Keratinocyte (primary cell): ENCODE data around the gene UCKL1. TPM values are rescaled to one million over a fixed set of nuclear protein-coding genes. Genes with fewer than 3 reads are reported as not detected.

ENCODE experiments used
- DNase-seq: peaks from one replicate; pipeline ENCODE4 v3.0.0-alpha.2; 2011; ENCODE audit warnings: low read depth, missing footprints, low spot score
- FAIRE-seq: peaks from 2 replicates; lab custom pipeline; 2011; peaks lifted over from hg19 to GRCh38; lab: Jason Lieb, UNC
- H2AFZ ChIP-seq: 2 replicates; pipeline ENCODE4 v1.6.0; 2012; ENCODE audit warnings: low read length, control low read depth, inconsistent platforms; ENCODE audit not compliant: control insufficient read depth
- H3K27ac ChIP-seq: 2 replicates; pipeline ENCODE4 v1.5.1; 2011; ENCODE audit warnings: low read length; ENCODE audit not compliant: control insufficient read depth, insufficient read depth
- H3K27me3 ChIP-seq: 3 replicates; pipeline ENCODE4 v1.6.0; 2011; ENCODE audit warnings: low read length; ENCODE audit not compliant: control insufficient read depth, insufficient read depth; ENCODE audit errors: extremely low read depth
- H3K36me3 ChIP-seq, 2 experiments: 2 replicates in 1 of 2; 3 replicates in 1 of 2; pipeline ENCODE4 v1.5.1; 2011; ENCODE audit warnings: low read length in 2 of 2, mild to moderate bottlenecking in 1 of 2; ENCODE audit not compliant: control insufficient read depth in 2 of 2, insufficient read depth in 2 of 2; ENCODE audit errors: extremely low read depth in 1 of 2
- H3K4me1 ChIP-seq: 3 replicates; pipeline ENCODE4 v1.5.1; 2011; ENCODE audit warnings: low read length; ENCODE audit not compliant: control insufficient read depth, insufficient read depth; ENCODE audit errors: extremely low read depth
- H3K4me2 ChIP-seq: 3 replicates; pipeline ENCODE4 v1.6.0; 2011; ENCODE audit warnings: low read depth, low read length; ENCODE audit not compliant: control insufficient read depth, insufficient read depth; ENCODE audit errors: extremely low read depth
- H3K4me3 ChIP-seq, 3 experiments: fragments of 200-600 bp in 1 of 3; sonication (generic) in 1 of 3; 2 replicates in 2 of 3; 3 replicates in 1 of 3; pipeline ENCODE4 v1.5.1; 2011 to 2016; ENCODE audit warnings: low read length in 3 of 3, mild to moderate bottlenecking in 3 of 3, control low read depth in 2 of 3, inconsistent platforms in 1 of 3, low read depth in 1 of 3, mixed read lengths in 1 of 3, mixed run types in 1 of 3, moderate library complexity in 1 of 3; ENCODE audit not compliant: control insufficient read depth in 2 of 3, insufficient read depth in 2 of 3; ENCODE audit errors: extremely low read depth in 1 of 3
- H3K79me2 ChIP-seq: 2 replicates; pipeline ENCODE4 v1.6.0; 2012; ENCODE audit warnings: low read length; ENCODE audit not compliant: control insufficient read depth, insufficient read depth
- H3K9ac ChIP-seq: 3 replicates; pipeline ENCODE4 v1.6.0; 2011; ENCODE audit warnings: low read length; ENCODE audit not compliant: control insufficient read depth, insufficient read depth; ENCODE audit errors: extremely low read depth
- H3K9me1 ChIP-seq: 3 replicates; pipeline ENCODE4 v1.6.0; 2011; ENCODE audit warnings: low read length; ENCODE audit not compliant: control insufficient read depth, insufficient read depth; ENCODE audit errors: extremely low read depth
- H3K9me3 ChIP-seq: 2 replicates; pipeline ENCODE4 v1.5.1; 2012; ENCODE audit warnings: low read depth, low read length; ENCODE audit not compliant: control insufficient read depth
- H4K20me1 ChIP-seq: 3 replicates; pipeline ENCODE4 v1.6.0; 2011; ENCODE audit warnings: low read length; ENCODE audit not compliant: control insufficient read depth, insufficient read depth; ENCODE audit errors: extremely low read depth
- CTCF ChIP-seq, 3 experiments: IDR thresholded peaks in 1 of 3; conservative IDR thresholded peaks in 1 of 3; optimal IDR thresholded peaks in 1 of 3; 2 replicates in 2 of 3; 3 replicates in 1 of 3; pipeline versions ENCODE3 to v1.5.1; 2011; ENCODE audit warnings: low read length in 3 of 3, mild to moderate bottlenecking in 3 of 3, moderate library complexity in 2 of 3, control low read depth in 1 of 3, inconsistent platforms in 1 of 3; ENCODE audit not compliant: insufficient read depth in 2 of 3; ENCODE audit errors: extremely low read depth in 1 of 3
- EZH2 ChIP-seq: IDR thresholded peaks from one replicate; pipeline ENCODE4 v1.6.1; 2012; ENCODE audit warnings: inconsistent platforms, mild to moderate bottlenecking, low read length, moderate library complexity
- dilution Hi-C: fragments of 300-500 bp; cut with MboI; formaldehyde crosslinking; loops from one replicate; pipeline ENCODE4 v1.7.0; 2020; ENCODE audit warnings: low sequenced_read_pairs; ENCODE audit not compliant: extremely low pct_ligation_motif_present
- polyA plus RNA-seq, 5 experiments: library from polyadenylated mRNA; depleted of rRNA in 3 of 5; stranded (reverse) in 3 of 5; stranded (forward) in 1 of 5; unstranded in 1 of 5; fragments of >200 nt; gene quantifications; 1 replicate in 1 of 5; 2 replicates in 3 of 5; 3 replicates in 1 of 5; pipeline versions ENCODE4 v1.2.1 to v1.2.3, GENCODE V29; 2011 to 2012; ENCODE audit warnings: missing spikeins in 2 of 5, low read depth in 1 of 5, low replicate concordance in 1 of 5

UCKL1 gene
- polyA plus RNA-seq, 1 donor (not counting 4 experiments of a cell fraction or from before 2014, with no cell fraction given) = 24.1 TPM

GRCh38 chr20:63926298-63926697 lies 29.9 kb downstream of the UCKL1 start:
- FAIRE-seq = no peak
- H3K4me3 ChIP-seq = no peak overlapping the region
- peaks cover 10% of the 10 kb centered on the region for H4K20me1 ChIP-seq
- H3K36me3 ChIP-seq = peaks cover 35 to 42% of the 10 kb centered on the region in 2 experiments
- TF ChIP-seq CTCF (optimal IDR thresholded peaks at IDR 0.05 in 1 of 3, IDR thresholded peaks at IDR 0.05 in 1 of 3, conservative IDR thresholded peaks at IDR 0.05 in 1 of 3; ENCODE audit: extremely low read depth in 1 of 3, insufficient read depth in 2 of 3, low read length in 3 of 3) (no peak), EZH2 (no peak)
- H3K27me3 ChIP-seq = no peaks in the 10 kb centered on the region
- no peak overlapping the region for H3K9ac ChIP-seq
- dilution Hi-C loops = no loop called here
- no peaks in the 10 kb centered on the region for H3K9me1 ChIP-seq
- no peak overlapping the region for H2AFZ ChIP-seq
- no peak overlapping the region for H3K4me2 ChIP-seq
- peaks cover 71% of the 10 kb centered on the region for H3K79me2 ChIP-seq
- H3K27ac ChIP-seq = no peak overlapping the region
- no peak for DNase-seq
- no peaks in the 10 kb centered on the region for H3K4me1 ChIP-seq
- H3K9me3 ChIP-seq = no peaks in the 10 kb centered on the region

GRCh38 chr20:63924241-63924640 lies 32.0 kb downstream of the UCKL1 start:
- no peak overlapping the region for H3K4me3 ChIP-seq
- H3K9me1 ChIP-seq = no peaks in the 10 kb centered on the region
- no peak overlapping the region for H3K9ac ChIP-seq
- H2AFZ ChIP-seq = no peak overlapping the region
- DNase-seq (no peak), FAIRE-seq (no peak)
- no peaks in the 10 kb centered on the region for H3K9me3 ChIP-seq
- no peaks in the 10 kb centered on the region for H3K4me1 ChIP-seq
- H3K27me3 ChIP-seq = no peaks in the 10 kb centered on the region
- H3K4me2 ChIP-seq = no peak overlapping the region
- no peak for TF ChIP-seq CTCF (optimal IDR thresholded peaks at IDR 0.05 in 1 of 3, IDR thresholded peaks at IDR 0.05 in 1 of 3, conservative IDR thresholded peaks at IDR 0.05 in 1 of 3; ENCODE audit: extremely low read depth in 1 of 3, insufficient read depth in 2 of 3, low read length in 3 of 3)
- H4K20me1 ChIP-seq = peaks cover 10% of the 10 kb centered on the region
- dilution Hi-C loops = no loop called here
- peaks cover 72% of the 10 kb centered on the region for H3K79me2 ChIP-seq
- H3K36me3 ChIP-seq = peaks cover 19 to 28% of the 10 kb centered on the region in 2 experiments
- no peak overlapping the region for H3K27ac ChIP-seq
